Epithelial cell of proximal tubule (primary cell): ENCODE measurements around the gene THAP3. TPM values are rescaled to one million over a fixed set of nuclear protein-coding genes. Genes with fewer than 3 reads are reported as not detected.
"Not testable (repeated sequence)": the region's sequence is repeated elsewhere in the genome, so short reads cannot be mapped to it uniquely, and the experiment has no call there.

ENCODE experiments used
- DNase-seq: peaks from one replicate; pipeline ENCODE4 v3.0.0-alpha.2; 2011; ENCODE audit warnings: low read depth
- H3K4me3 ChIP-seq: 2 replicates; pipeline ENCODE4 v1.5.1; 2011; ENCODE audit warnings: low read depth, mild to moderate bottlenecking, low read length
- CTCF ChIP-seq: conservative IDR thresholded peaks from 2 replicates; pipeline ENCODE4 v1.5.1; 2012; ENCODE audit warnings: low read depth, mild to moderate bottlenecking, low read length
- total RNA-seq: library from RNA; depleted of rRNA; stranded (reverse); fragments of >200 nt; gene quantifications from 2 replicates; pipeline ENCODE4 v1.2.3, GENCODE V29; 2015

Gene THAP3
- total RNA-seq, 1 donor from 2014 or later: 15.8 TPM

- H3K4me3 ChIP-seq: no peak overlapping the region
- no peak for TF ChIP-seq CTCF
- DNase-seq: no peak
Observed at GRCh38 chr1:6652986-6653385, 28.3 kb downstream of the THAP3 start.

- H3K4me3 ChIP-seq: no peak overlapping the region
- peak; percentile 78 for DNase-seq
- TF ChIP-seq CTCF: no peak
Observed at GRCh38 chr1:6653436-6654290, 29.0 kb downstream of the THAP3 start.

- no peak for DNase-seq
- no peak for TF ChIP-seq CTCF
- H3K4me3 ChIP-seq: no peak overlapping the region
Observed at GRCh38 chr1:6657138-6657537, 32.5 kb downstream of the THAP3 start.

- DNase-seq: no peak
Observed at GRCh38 chr1:6658359-6659060, 33.8 kb downstream of the THAP3 start.

GRCh38 chr1:6660415-6661049 lies 35.9 kb downstream of the THAP3 start:
- no peak overlapping the region for H3K4me3 ChIP-seq
- no peak for TF ChIP-seq CTCF
- DNase-seq: no peak

More at GRCh38 chr1:6658359-6659060, 33.8 kb downstream of the THAP3 start:
- TF ChIP-seq CTCF: no peak
- no peak overlapping the region for H3K4me3 ChIP-seq

GRCh38 chr1:6662468-6662867 lies 37.8 kb downstream of the THAP3 start:
- not testable (repeated sequence) for H3K4me3 ChIP-seq, DNase-seq

GRCh38 chr1:6666696-6667095 lies 42.0 kb downstream of the THAP3 start:
- TF ChIP-seq CTCF: no peak
- H3K4me3 ChIP-seq: no peak overlapping the region
- DNase-seq: no peak
